ENCODE data around the gene SFXN5.
A peak's percentile ranks its signal among the peaks of the same experiment; 100 is the strongest.

The SFXN5 gene

GRCh38 chr2:72892506-72893173 lies 178.9 kb downstream of the SFXN5 start:
- DNase-seq: peak; percentile 59
